HG03064 (cell line): ENCODE measurements around the gene PLPPR3.

Source experiments
- ATAC-seq: cut with Tn5 transposase; IDR thresholded peaks from one replicate; pipeline ENCODE4 v1.9.1; 2021; ENCODE audit warnings: low read depth; ENCODE audit not compliant: unreplicated experiment

The PLPPR3 gene

GRCh38 chr19:799076-799881 is 22.5 kb downstream of the PLPPR3 start:
- no peak for ATAC-seq

DNA sequence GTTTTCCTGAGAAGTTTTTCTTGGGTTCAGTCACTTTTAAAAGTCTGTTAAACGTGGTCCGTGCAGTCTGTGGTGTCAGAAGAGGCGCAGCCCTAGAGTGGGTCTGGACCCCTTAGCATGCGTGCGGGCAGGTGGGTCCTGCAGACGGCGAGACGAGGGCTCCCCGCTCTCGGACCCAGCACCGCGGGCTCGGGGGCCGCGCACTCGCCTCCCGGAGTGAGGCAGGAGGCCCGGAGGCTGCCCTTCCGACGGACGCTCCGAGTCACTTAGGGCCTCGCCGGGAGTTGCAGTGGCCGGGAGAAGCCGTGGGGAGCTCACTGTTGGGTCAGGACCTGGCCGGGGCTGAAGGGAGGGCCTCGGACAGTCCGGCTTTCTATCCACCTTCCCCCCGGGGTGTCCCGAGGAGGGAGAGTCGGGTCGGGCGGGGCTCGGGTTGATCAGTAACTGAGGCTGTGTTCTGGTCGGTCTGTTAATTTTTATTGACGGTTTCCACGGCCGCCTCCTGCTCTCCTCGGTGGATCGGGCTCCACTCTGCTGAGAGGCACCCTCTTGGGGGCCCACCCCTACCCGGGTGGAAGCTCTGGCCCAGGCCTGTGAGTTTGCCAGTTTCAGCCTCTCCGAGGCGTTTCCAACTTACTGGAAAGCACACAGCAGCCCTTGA is 23.2 kb downstream of the PLPPR3 start:
- ATAC-seq, result no peak

- ATAC-seq, result peak; percentile 46
These were observed 24.0 kb downstream of the PLPPR3 start for GRCh38 chr19:797528-798414.

- ATAC-seq, result peak; percentile 60
These were observed 24.8 kb downstream of the PLPPR3 start, which contains the start of gene PTBP1 for GRCh38 chr19:796692-797527. PTBP1 (plus strand) TSS chr19:797452; CDS start chr19:797498, 46 bp downstream.

- no peak for ATAC-seq
These were observed 25.8 kb downstream of the PLPPR3 start for GRCh38 chr19:795691-796581.

DNA sequence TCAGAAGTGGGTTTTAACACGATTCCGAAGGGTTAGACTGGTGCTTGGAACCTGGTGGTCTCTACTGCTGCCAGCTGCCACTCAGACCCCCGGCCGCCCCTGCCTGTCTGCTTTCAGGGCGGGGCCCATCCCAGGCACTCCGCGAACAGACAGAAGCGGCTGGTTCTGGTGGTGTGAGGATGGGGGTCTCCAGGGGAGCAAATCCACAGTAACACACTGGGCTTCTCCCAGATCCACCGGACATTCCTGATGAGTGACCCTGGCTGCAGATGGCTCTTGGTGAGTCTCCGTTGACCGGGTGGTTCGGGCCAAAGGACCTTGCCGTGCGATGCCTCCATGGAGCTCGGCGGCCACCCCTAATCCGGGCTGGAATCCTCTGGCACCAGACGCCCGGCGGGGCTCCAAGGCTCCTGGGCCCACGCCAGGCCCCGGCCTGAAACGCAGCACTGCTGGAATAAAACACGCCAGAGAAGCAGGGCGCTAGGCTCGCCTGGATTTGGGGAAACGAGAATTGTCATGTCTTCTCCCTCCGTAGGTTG is 26.6 kb downstream of the PLPPR3 start:
- ATAC-seq, result no peak

DNA sequence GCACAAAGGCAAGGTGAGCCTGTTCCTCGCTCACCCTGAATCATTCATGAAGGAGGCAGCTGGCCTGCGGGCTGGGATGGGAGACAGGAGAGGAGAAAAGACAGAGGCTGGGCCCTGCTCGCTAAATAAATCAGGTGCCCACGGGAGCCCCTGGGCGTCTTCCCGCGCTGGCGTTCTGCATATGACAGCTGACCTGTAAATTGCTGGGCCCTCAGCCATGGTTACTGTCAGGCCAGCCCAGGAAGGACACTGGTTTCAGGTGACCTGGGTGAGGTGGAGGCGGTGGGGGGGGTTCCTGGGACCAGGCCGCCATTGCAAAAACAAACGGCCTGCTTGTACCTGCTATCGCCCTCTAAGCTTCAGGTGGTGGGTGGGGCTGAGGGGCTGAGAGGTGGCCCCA is 27.9 kb downstream of the PLPPR3 start:
- no peak for ATAC-seq

DNA sequence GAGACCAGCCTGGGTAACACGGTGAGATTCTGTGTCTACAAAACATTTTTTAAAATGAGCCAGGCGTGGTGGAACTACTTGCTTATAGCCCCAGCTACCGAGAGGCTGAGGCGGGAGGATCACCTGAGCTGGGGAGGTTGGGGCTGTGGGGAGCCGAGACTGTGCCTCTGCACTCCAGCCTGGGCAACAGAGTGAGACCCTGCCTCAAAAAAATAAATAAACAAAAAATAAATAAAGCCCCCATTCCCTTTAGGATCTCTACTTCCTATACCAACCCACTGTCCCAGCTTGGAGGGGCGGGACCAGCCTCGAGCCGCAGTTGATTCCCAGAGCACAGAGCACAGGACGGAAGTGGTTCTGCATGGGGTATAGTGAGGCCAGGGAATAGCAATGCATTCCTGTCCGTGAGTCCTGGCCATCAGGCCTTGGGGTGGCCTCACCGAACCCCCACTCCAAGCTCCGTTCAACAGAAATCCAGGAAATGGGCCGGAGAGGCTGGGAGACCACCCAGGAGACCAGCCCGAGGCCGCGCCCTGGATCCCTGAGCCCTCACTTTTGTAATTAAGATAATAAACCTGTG is 29.4 kb downstream of the PLPPR3 start:
- ATAC-seq, result no peak

DNA sequence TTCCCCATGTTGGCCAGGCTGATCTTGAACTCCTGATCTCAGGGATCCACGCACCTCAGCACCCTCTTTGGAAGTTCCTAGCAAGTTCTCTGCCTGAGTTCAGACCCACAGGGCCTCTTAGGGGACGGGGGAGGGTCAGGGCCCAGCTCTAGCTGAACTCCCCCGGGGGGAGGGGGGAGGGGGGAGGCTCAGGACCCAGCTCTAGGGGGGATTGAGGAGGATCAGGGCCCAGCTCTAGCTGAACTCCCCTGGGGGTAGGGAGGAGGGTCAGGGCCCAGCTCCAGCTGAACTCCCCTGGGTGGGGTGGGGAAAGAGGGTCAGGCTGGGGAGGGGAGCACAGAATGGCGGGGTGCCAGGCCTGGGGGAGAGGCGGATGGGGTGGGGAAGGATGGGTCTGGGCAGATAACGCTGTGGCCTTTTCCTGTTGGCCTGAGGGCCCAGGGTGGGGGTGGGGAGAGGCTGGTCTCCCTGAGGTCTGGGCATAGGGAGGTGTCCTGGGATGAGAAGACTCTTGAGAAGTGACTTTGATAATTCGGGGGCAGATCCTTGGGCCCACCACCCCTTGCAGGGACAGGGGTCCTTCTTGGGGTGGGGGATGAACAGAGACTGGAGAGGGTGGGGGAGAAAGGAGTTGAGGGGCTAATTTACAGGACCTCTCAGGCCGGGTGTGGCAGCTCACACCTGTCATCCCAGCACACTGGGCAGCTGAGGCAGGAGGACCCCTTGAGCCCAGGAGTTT is 30.0 kb downstream of the PLPPR3 start:
- no peak for ATAC-seq

DNA sequence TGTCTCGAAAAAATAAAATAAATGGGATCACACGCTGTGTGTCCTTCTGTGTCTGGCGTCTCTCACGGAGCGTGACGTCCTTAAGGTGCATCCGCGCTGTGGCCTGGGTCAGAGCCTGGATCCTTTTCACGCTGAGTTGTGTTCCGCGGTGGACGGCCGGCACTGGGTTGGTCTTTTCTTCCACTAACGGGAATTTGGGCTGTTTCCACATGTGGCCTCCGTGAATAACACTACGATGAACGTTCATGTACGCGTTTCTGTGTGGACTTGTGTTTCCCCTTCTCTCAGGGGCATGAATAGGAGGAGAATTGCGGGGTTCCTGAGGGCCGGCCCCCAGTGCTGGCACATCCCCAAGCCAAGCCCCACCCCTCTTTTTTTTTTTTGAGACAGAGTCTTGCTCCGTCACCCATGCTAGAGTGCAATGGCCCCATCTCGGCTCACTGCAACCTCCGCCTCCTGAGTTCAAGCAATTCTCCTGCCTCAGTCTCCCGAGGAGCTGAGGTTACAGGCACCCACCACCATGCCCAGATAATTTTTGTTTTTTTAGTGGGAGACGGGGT is 30.7 kb downstream of the PLPPR3 start:
- no peak for ATAC-seq

GRCh38 chr19:789701-790060 is 32.1 kb downstream of the PLPPR3 start:
- no peak for ATAC-seq

DNA sequence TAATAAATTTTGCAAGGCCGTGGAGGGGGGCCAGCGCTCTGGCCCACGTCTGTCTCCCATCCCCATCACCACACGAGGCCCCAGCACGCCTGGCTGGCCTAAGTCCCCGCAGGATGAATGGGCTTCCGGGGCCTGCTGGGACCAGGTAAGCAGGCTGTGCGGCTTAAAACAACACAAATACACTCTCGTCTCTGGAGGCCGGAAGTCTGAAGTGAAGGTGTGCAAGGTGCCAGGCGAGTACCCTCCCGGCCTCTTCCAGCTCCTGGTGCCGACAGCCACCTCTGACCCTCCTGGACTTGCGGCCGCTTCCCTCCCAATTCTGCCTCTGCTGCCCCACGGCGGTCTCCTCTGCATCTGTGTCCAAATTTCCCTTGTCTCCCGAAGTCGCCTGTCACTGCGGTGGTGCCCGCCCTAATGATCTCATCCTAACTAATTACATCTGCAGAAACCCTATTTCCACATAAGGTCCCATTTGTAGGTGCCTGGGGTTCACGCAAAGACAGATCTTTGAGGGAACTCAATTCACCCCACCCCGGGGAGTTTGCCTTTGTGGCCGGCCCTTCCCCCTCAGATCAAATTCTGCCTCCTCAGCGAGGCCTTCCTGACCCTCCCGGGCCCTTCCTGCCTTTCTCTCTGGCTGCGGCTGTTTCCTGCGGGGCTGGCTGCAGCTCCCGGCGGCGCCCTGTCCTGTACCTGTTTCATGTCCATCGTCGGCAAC is 32.6 kb downstream of the PLPPR3 start:
- no peak for ATAC-seq

GRCh38 chr19:788686-788982 is 33.1 kb downstream of the PLPPR3 start:
- no peak for ATAC-seq

GRCh38 chr19:787536-787935 is 34.2 kb downstream of the PLPPR3 start:
- ATAC-seq, result no peak

- ATAC-seq, result no peak
These were observed 37.2 kb downstream of the PLPPR3 start for GRCh38 chr19:784541-784940.

GRCh38 chr19:782878-783668 is 38.7 kb downstream of the PLPPR3 start:
- no peak for ATAC-seq
